ENCODE measurements around the gene CELF2. TPM values are rescaled to one million over a fixed set of nuclear protein-coding genes. Genes with fewer than 3 reads are reported as not detected.

Gene CELF2
- total RNA-seq, 4 donors from 2014 or later: 28.7 to 55.4 (median 35.0) TPM

GRCh38 chr10:11141571-11142091, 124.0 kb downstream of the CELF2 start:
- no peak overlapping the region for H3K4me3 ChIP-seq (replicated peaks in 1 of 3)
- H3K9me3 ChIP-seq: no peaks in the 10 kb centered on the region
- no peaks in the 10 kb centered on the region for H3K4me1 ChIP-seq
- H3K27ac ChIP-seq: no peak overlapping the region
- TF ChIP-seq CTCF (IDR thresholded peaks at IDR 0.05) (no peak), POLR2A (IDR thresholded peaks at IDR 0.05) (no peak)
- DNase-seq: no peak
- 66 to 75% methylated on average over 3 of the region's 3 CpGs for WGBS, 2 donors
- intact Hi-C loops (cut with DNase I): no loop called here
- no peaks in the 10 kb centered on the region for H3K36me3 ChIP-seq
- no peaks in the 10 kb centered on the region for H3K27me3 ChIP-seq

- intact Hi-C loops (cut with DNase I): no loop called here
- no peaks in the 10 kb centered on the region for H3K36me3 ChIP-seq
These were observed 125.1 kb downstream of the CELF2 start for GRCh38 chr10:11142777-11143176.

GRCh38 chr10:11143242-11143641, 125.6 kb downstream of the CELF2 start:
- Histone ChIP-seq H3K27me3 (no peaks in the 10 kb centered on the region), H3K9me3 (no peaks in the 10 kb centered on the region), H3K4me3 (replicated peaks in 1 of 3) (no peak overlapping the region), H3K36me3 (no peaks in the 10 kb centered on the region), H3K27ac (no peak overlapping the region), H3K4me1 (peaks cover 3 to 6% of the 10 kb centered on the region in 2 donors)
- TF ChIP-seq POLR2A (IDR thresholded peaks at IDR 0.05) (no peak), CTCF (IDR thresholded peaks at IDR 0.05) (no peak)
- DNase-seq: no peak
- WGBS, 2 donors: 83% methylated on average over 5 of the region's 5 CpGs
- intact Hi-C loops (cut with DNase I): no loop called here

More at GRCh38 chr10:11142777-11143176, 125.1 kb downstream of the CELF2 start:
- H3K4me3 ChIP-seq (replicated peaks in 1 of 3): no peak overlapping the region
- no peaks in the 10 kb centered on the region for H3K27me3 ChIP-seq
- H3K9me3 ChIP-seq: no peaks in the 10 kb centered on the region
- H3K27ac ChIP-seq: no peak overlapping the region
- DNase-seq: no peak
- no peak for TF ChIP-seq POLR2A (IDR thresholded peaks at IDR 0.05)
- no peak for TF ChIP-seq CTCF (IDR thresholded peaks at IDR 0.05)
- peaks cover 0 to under 1% of the 10 kb centered on the region in 2 donors for H3K4me1 ChIP-seq
- 86 to 88% methylated on average over 8 of the region's 8 CpGs for WGBS, 2 donors

GRCh38 chr10:11144626-11145494, 127.2 kb downstream of the CELF2 start:
- no peak overlapping the region for H3K27ac ChIP-seq
- no peaks in the 10 kb centered on the region for H3K27me3 ChIP-seq
- H3K4me3 ChIP-seq (replicated peaks in 1 of 3): no peak overlapping the region
- DNase-seq: no peak
- TF ChIP-seq CTCF (IDR thresholded peaks at IDR 0.05) (no peak), POLR2A (IDR thresholded peaks at IDR 0.05) (no peak)
- H3K9me3 ChIP-seq: no peaks in the 10 kb centered on the region
- intact Hi-C loops (cut with DNase I): no loop called here
- H3K4me1 ChIP-seq: peaks cover 11 to 18% of the 10 kb centered on the region in 2 donors
- no peaks in the 10 kb centered on the region for H3K36me3 ChIP-seq
- whole genome bisulfite sequencing, 2 donors: 76 to 82% methylated on average over 11 of the region's 11 CpGs

- H3K27me3 ChIP-seq: no peaks in the 10 kb centered on the region
- TF ChIP-seq POLR2A (IDR thresholded peaks at IDR 0.05): no peak
- no peak for TF ChIP-seq CTCF (IDR thresholded peaks at IDR 0.05)
- no peak overlapping the region for H3K27ac ChIP-seq
- no peak overlapping the region for H3K4me3 ChIP-seq (replicated peaks in 1 of 3)
- intact Hi-C loops (cut with DNase I): no loop called here
- H3K36me3 ChIP-seq: no peaks in the 10 kb centered on the region
- H3K9me3 ChIP-seq: no peaks in the 10 kb centered on the region
- peaks cover 17 to 23% of the 10 kb centered on the region in 2 donors for H3K4me1 ChIP-seq
- no peak for DNase-seq
- WGBS, 2 donors: 64 to 77% methylated on average over 3 of the region's 3 CpGs
These were observed 127.8 kb downstream of the CELF2 start for GRCh38 chr10:11145495-11145855.

Data from thyroid gland (tissue), 4 donors.